Epithelial cell of esophagus (primary cell): Measurements from ENCODE around the gene ANXA6.

Experiments used
- DNase-seq: peaks from one replicate; pipeline ENCODE4 v3.0.0; 2010; ENCODE audit warnings: low read depth
- H3K4me3 ChIP-seq: 2 replicates; pipeline ENCODE4 v1.5.1; 2011; ENCODE audit warnings: mild to moderate bottlenecking, low read length, control low read depth
- CTCF ChIP-seq: IDR thresholded peaks from 2 replicates; pipeline ENCODE4 v1.5.1; 2011; ENCODE audit warnings: low read depth, mild to moderate bottlenecking, low read length, control low read depth, inconsistent platforms; ENCODE audit not compliant: insufficient read depth; ENCODE audit errors: missing control alignments

ANXA6 gene

GRCh38 chr5:151053796-151054462 lies 103.7 kb downstream of the ANXA6 start:
- no peak for TF ChIP-seq CTCF
- H3K4me3 ChIP-seq = no peak overlapping the region
- no peak for DNase-seq

GRCh38 chr5:151052836-151053235 lies 104.7 kb downstream of the ANXA6 start:
- no peak for DNase-seq
- H3K4me3 ChIP-seq = no peak overlapping the region
- TF ChIP-seq CTCF = no peak

- H3K4me3 ChIP-seq = no peak overlapping the region
- no peak for DNase-seq
- no peak for TF ChIP-seq CTCF
These were observed 105.5 kb downstream of the ANXA6 start for GRCh38 chr5:151051931-151052608.

- TF ChIP-seq CTCF = peak; percentile 85
- DNase-seq = peak; percentile 69
- no peak overlapping the region for H3K4me3 ChIP-seq
These were observed 106.3 kb downstream of the ANXA6 start for GRCh38 chr5:151051066-151051930.
